Myocyte (in vitro differentiated cells): Measurements from ENCODE around the gene UMPS. TPM values are rescaled to one million over a fixed set of nuclear protein-coding genes. Genes with fewer than 3 reads are reported as not detected.

ENCODE experiments used
- DNase-seq: peaks from one replicate; pipeline ENCODE4 v3.0.0-alpha.2; 2012; ENCODE audit warnings: low read depth
- microRNA counts: library from miRNA; unstranded; fragments of <30 nt; microRNA quantifications from one replicate; lab custom pipeline; 2016
- microRNA-seq: library from miRNA; unstranded; fragments of <30 nt; microRNA quantifications from one replicate; pipeline ENCODE4, GENCODE V29; 2016
- total RNA-seq: library from RNA; depleted of rRNA; stranded (reverse); fragments of >200 nt; gene quantifications from 2 replicates; pipeline ENCODE4 v1.2.3, GENCODE V29; 2014

Gene UMPS
- total RNA-seq, 1 donor from 2014 or later, result 11.6 TPM

DNA sequence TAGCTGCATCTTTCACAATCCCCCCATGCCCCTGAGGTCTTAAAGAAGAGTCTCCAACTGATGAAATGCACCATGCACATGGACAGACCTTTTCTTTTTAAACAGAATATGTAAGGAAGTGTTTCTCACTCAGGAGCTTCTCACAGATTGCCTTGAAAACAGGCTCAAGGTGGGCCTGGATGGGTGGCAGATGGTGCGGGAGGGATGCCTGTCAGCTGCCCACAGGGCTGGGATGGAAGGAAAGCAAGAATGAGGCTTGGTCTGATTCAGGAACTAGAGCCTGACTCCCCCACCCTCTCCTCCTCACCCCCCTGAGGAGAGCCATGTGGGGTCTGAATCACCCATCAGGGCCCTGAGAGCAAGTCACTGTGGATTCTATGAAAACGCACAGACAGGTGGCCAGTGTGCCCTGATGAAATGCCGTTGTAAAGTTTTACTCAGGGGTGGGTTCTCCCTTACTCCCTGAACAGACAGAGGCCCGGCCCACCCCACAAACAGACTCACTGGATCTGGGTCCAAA is 67.2 kb downstream of the UMPS start:
- no peak for DNase-seq

MicroRNA genes within 50 kb of the gene (microRNA counts, 767-probe panel; counts per million panel counts)
- not detected for microRNA hsa-miR-544b (lab: Ali Mortazavi, UCI)

Small RNA genes lying within 50 kb of the gene (microRNA-seq; reads per million reads assigned to microRNA genes)
- not detected for gene MIR544B

Other genes starting within 250 kb of the UMPS start
- 203 and 258 TPM in 2 replicates for gene ITGB5, start 156.9 kb downstream of the UMPS start, total RNA-seq
- gene MUC13, start 204.3 kb downstream of the UMPS start, total RNA-seq, result not detected in 2 replicates